ENCODE data around the gene CASQ1. TPM values are rescaled to one million over a fixed set of nuclear protein-coding genes. Genes with fewer than 3 reads are reported as not detected.

The CASQ1 gene
- total RNA-seq, 1 donor = 0.18 TPM

DNA sequence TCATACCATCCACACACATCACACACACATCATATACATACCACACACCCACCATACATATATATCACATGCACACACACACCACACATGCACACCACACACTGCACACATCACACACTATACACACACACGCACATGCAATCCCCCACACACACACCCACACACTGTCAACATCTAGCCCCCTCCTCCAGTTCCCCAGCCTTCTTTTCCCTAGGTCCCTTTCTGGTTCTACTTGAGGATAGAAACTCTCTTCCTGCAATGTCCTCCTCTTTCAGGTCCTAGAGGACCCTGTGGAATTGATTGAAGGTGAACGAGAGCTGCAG, 4.3 kb downstream of the CASQ1 start:
- no peak overlapping the region for H3K4me3 ChIP-seq (ENCODE audit: low read depth, low read length)
- DNase-seq (ENCODE audit: low read depth) = no peak
- TF ChIP-seq, protein P1, sequence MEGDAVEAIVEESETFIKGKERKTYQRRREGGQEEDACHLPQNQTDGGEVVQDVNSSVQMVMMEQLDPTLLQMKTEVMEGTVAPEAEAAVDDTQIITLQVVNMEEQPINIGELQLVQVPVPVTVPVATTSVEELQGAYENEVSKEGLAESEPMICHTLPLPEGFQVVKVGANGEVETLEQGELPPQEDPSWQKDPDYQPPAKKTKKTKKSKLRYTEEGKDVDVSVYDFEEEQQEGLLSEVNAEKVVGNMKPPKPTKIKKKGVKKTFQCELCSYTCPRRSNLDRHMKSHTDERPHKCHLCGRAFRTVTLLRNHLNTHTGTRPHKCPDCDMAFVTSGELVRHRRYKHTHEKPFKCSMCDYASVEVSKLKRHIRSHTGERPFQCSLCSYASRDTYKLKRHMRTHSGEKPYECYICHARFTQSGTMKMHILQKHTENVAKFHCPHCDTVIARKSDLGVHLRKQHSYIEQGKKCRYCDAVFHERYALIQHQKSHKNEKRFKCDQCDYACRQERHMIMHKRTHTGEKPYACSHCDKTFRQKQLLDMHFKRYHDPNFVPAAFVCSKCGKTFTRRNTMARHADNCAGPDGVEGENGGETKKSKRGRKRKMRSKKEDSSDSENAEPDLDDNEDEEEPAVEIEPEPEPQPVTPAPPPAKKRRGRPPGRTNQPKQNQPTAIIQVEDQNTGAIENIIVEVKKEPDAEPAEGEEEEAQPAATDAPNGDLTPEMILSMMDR (IDR thresholded peaks at IDR 0.05; ENCODE audit: insufficient read depth, low read length) = no peak

DNA sequence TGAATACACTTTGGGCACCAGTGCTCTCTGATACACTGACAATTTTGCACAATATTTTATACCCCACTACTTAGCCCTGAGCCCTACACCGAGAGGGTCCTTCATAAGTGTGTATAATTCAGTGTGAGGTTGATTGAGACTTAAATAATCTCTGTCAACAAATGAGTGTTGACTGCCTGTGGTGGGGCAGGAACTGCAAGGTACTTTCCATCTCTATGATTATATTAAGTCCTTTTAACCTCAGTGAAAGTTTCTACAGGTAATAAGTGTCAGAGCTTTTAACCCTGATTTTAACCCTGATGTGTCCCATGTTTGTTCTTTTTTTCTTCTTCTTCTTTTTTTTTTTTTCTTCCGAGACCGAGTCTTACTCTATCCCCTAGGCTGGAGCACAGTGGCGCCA, 5.8 kb downstream of the CASQ1 start:
- TF ChIP-seq, protein P1 (IDR thresholded peaks at IDR 0.05; ENCODE audit: insufficient read depth, low read length) = no peak
- DNase-seq (ENCODE audit: low read depth) = no peak

DNA sequence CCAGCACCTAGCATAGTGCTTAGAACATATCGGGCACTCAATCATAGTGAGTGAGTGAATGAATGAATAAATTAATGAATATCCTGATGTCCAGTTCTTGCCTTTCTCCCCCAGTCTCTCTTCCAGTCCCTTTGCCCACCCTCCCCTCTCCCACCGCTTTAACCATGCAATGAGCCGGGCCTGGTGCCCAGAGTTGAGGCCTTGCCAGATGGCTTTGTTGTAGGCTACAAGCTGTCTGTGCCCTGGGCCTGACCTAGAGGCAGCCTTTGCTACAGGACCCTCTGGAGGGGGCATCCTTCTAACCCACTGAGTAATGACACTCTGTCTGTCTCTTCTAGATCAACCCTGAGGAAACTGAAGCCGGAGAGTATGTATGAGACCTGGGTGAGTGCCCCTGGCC, 6.9 kb downstream of the CASQ1 start:
- H3K4me3 ChIP-seq (ENCODE audit: low read depth, low read length) = no peak overlapping the region
- TF ChIP-seq, protein P1 (IDR thresholded peaks at IDR 0.05; ENCODE audit: insufficient read depth, low read length) = no peak
- DNase-seq (ENCODE audit: low read depth) = no peak

More for the DNA sequence above, 5.8 kb downstream of the CASQ1 start:
- no peak overlapping the region for H3K4me3 ChIP-seq (ENCODE audit: low read depth, low read length)

DNA sequence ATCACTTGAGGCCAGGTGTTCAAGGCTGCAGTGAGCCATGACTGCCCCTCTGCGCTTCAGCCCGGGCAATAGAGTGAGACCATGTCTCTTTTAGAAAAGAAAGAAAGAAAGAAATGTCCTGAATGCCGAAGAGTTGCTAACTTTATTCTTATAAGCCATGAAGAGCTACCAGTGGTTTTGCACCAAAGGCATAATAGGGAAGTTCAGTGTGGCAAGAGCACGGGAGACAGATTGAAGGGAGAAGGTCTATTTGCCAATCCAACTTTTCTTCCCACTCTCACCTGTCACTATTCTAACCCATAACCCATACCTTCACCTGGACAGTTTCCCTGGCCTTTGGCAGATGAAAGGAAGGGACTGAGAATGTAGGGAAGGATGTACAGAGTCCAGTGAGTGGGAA, 10.4 kb downstream of the CASQ1 start:
- H3K4me3 ChIP-seq (ENCODE audit: low read depth, low read length) = no peak overlapping the region
- DNase-seq (ENCODE audit: low read depth) = no peak
- TF ChIP-seq, protein P1 (IDR thresholded peaks at IDR 0.05; ENCODE audit: insufficient read depth, low read length) = no peak

DNA sequence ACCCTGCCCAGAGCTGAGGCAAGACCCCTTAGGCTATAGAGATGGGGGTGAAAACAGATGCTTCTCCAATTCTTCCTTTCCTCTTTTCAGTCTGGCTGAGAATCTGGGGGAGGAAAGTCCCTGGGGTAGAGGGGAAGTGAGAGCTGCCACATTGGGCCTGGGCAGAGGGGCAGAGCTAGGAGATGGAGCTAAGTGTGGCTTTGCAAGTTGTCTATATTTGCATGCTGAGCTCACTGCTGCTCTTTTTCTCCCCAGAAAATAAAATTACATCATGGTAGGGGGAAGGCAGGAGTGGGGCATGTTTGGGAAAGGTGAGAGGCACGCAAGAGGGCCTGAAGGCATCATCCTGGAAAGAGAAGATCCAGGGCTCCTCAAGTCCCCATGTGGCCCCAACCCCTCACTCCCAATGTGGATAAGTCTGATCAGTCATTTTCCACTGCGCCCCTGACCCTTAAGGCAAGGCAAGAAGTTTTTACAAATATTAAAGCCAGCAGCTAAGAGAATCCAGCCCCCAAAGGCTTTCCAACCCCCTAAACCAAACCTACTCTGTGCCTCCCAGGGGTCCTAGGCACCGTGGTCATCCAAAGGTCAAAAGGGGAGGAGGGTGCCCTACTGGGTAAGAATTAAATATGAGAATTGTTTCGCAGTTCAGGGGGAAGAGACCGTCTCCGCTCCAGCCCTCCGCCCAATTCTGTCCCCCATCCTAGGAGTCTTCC, 14.3 kb downstream of the CASQ1 start:
- H3K4me3 ChIP-seq (ENCODE audit: low read depth, low read length) = peak overlapping the region; percentile 59
- DNase-seq (ENCODE audit: low read depth) = no peak
- TF ChIP-seq, protein P1 (IDR thresholded peaks at IDR 0.05; ENCODE audit: insufficient read depth, low read length) = no peak

DNA sequence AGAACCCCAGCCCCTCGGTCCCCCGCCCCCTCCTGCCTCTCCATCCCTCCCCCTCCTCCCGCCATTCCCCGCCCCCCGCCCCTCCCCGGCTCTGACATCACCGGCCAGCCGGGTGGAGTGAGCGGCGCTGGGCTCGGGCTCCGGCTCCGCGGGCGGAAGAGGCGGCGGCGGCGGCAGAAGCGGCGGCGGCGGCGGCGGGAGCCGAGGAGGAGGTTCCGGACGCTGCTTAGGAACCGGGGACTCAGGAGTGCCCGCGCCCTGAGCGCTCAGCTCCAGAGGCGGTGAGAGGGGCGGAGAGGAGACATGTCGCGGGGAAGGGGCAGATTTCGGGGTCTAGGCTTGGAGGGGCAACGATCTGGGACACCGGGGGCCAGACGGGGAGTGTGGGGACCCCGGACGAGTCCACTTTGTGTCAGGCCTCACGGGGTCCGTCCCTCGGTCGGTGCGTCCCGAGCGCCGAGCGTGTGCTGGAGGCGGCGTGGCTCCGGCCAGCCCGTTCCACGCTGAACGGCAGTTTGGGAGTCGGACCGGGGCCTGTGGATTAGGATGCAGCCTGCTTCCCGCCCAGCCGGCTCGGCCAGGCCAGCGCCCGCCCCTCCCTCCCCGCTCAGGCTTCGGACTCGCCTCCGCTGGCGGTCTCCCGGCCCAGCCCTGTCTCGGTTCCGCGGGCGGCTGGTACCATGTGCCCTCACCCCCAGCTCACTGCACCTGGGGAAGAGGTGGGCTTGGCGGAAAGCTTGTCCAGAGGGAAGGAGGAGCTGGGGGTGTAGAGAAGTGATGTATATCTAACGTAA, 15.1 kb downstream of the CASQ1 start, which contains the start of gene PEA15:
TSS of gene PEA15 (plus strand) at position 143 of the 794 bp plus-strand sequence. CDS start 6,161 bp downstream, outside the sequence.
- TF ChIP-seq, protein P1 (IDR thresholded peaks at IDR 0.05; ENCODE audit: insufficient read depth, low read length) = no peak
- peak; percentile 49 for DNase-seq (ENCODE audit: low read depth)
- peak within 1 kb of the TSS; percentile 91 for H3K4me3 ChIP-seq (ENCODE audit: low read depth, low read length)
